ENCODE data around the gene TSPEAR.

TSPEAR gene

GRCh38 chr21:44456214-44456914, 255.0 kb downstream of the TSPEAR start:
- no peak for DNase-seq

GRCh38 chr21:44455524-44456213, 255.7 kb downstream of the TSPEAR start:
- DNase-seq = peak; percentile 55

GRCh38 chr21:44454747-44455523, 256.4 kb downstream of the TSPEAR start, which contains the start of gene LRRC3:
Gene LRRC3, plus strand, starts transcription at chr21:44455510. Its CDS starts 1,135 bp downstream, at chr21:44456645.
- peak; percentile 80 for DNase-seq

GRCh38 chr21:44454058-44454457, 257.3 kb downstream of the TSPEAR start:
- no peak for DNase-seq

- no peak for DNase-seq
Observed at GRCh38 chr21:44453120-44453519, 258.3 kb downstream of the TSPEAR start.

GRCh38 chr21:44450999-44451398, 260.4 kb downstream of the TSPEAR start:
- DNase-seq = no peak

- DNase-seq = no peak
Observed at GRCh38 chr21:44450402-44450801, 261.0 kb downstream of the TSPEAR start.

GRCh38 chr21:44449473-44450363, 261.7 kb downstream of the TSPEAR start:
- DNase-seq = no peak

- DNase-seq = no peak
Observed at GRCh38 chr21:44448651-44449131, 262.7 kb downstream of the TSPEAR start.

Measured in hematopoietic multipotent progenitor cell treated with erythropoietin and hydrocortisone succinate and interleukin-3 and kit ligand, for 8 days (in vitro differentiated cells).